ENCODE measurements around the gene CDC42BPA. TPM values are rescaled to one million over a fixed set of nuclear protein-coding genes. Genes with fewer than 3 reads are reported as not detected.
A peak's percentile ranks its signal among the peaks of the same experiment; 100 is the strongest.

Gene CDC42BPA
- total and polyA plus RNA-seq, 9 of the 15 experiments (the other 6 are each of a cell fraction or from before 2014, with no cell fraction given), result 8.0 to 77.5 (median 52.1) TPM

GRCh38 chr1:226950316-226950715 lies 368.0 kb downstream of the CDC42BPA start:
- Histone ChIP-seq H2AFZ (ENCODE audit: low read depth, low read length) (no peak overlapping the region), H3K9me3 (replicated peaks; ENCODE audit: control insufficient read depth, insufficient read depth, low read depth, low read length) (no peaks in the 10 kb centered on the region), H3K4me1 (replicated peaks in 1 of 2; ENCODE audit: control insufficient read depth in 2 of 2, insufficient read depth in 2 of 2, low read length in 2 of 2) (peaks cover under 1 to 9% of the 10 kb centered on the region in 2 experiments; a peak in 3 of 5 replicates), H3K36me3 (ENCODE audit: control insufficient read depth, insufficient read depth, low read length) (no peaks in the 10 kb centered on the region), H3K4me2 (ENCODE audit: insufficient read depth, low read length) (no peak overlapping the region), H3K27ac (ENCODE audit: extremely low read depth, low read depth, low read length) (no peak overlapping the region), H3K9me1 (ENCODE audit: control insufficient read depth, insufficient read depth, low read length) (no peaks in the 10 kb centered on the region), H4K20me1 (replicated peaks; ENCODE audit: control insufficient read depth, insufficient read depth, low read length) (peaks cover 10% of the 10 kb centered on the region), H3K27me3 (ENCODE audit: control insufficient read depth in 2 of 2, insufficient read depth in 2 of 2, low read length in 2 of 2) (no peaks in the 10 kb centered on the region), H3K4me3 (no peak overlapping the region), H3K79me2 (ENCODE audit: control insufficient read depth, insufficient read depth, low read length) (peaks cover 22% of the 10 kb centered on the region), H3K9ac (ENCODE audit: insufficient read depth in 1 of 2, low read depth in 2 of 2, low read length in 2 of 2) (no peak overlapping the region)
- 71% methylated on average over 1 of the region's 1 CpG for WGBS (ENCODE audit: insufficient coverage, low coverage, missing lambda C conversion rate)
- in situ Hi-C loops (cut with MboI), result no loop called here
- FAIRE-seq (no peak), ATAC-seq (no peak), DNase-seq (ENCODE audit: extremely low read depth in 1 of 4, low spot score in 3 of 4) (no peak)
- BruUV-seq (replicated peaks), result no TSS peak
- POLR2A ChIA-PET, result interaction anchor here (0.5 to 3.3 kb wide), 4 partner anchors 10 to 545 kb away, joined by 3 to 14 read pairs (median 8); partner anchors contain the start of gene COQ8A
- intact Hi-C loops (cut with micrococcal nuclease), result no loop called here
- CTCF ChIA-PET (ENCODE audit: low intra/inter-chr PET ratio), result no interaction called here
- TF ChIP-seq FOSL1 (tag; conservative IDR thresholded peaks at IDR 0.05), result no peak
- TF ChIP-seq ADNP (tag; IDR thresholded peaks at IDR 0.05), result peak; percentile 96
- no peak for TF ChIP-seq SMAD2 (IDR thresholded peaks at IDR 0.05; ENCODE audit: low read depth, low read length)
- peak; percentile 95 for TF ChIP-seq SMARCA5 (IDR thresholded peaks at IDR 0.05)
- peak; percentile 54 for TF ChIP-seq BRD9 (IDR thresholded peaks at IDR 0.05; ENCODE audit: low read depth, partially characterized antibody)
- TF ChIP-seq ZFP36 (IDR thresholded peaks at IDR 0.05; ENCODE audit: low read depth, low read length, partially characterized antibody), result peak; percentile 85
- TF ChIP-seq SIN3B (IDR thresholded peaks at IDR 0.05; ENCODE audit: low read depth), result no peak
- TF ChIP-seq, protein P1, sequence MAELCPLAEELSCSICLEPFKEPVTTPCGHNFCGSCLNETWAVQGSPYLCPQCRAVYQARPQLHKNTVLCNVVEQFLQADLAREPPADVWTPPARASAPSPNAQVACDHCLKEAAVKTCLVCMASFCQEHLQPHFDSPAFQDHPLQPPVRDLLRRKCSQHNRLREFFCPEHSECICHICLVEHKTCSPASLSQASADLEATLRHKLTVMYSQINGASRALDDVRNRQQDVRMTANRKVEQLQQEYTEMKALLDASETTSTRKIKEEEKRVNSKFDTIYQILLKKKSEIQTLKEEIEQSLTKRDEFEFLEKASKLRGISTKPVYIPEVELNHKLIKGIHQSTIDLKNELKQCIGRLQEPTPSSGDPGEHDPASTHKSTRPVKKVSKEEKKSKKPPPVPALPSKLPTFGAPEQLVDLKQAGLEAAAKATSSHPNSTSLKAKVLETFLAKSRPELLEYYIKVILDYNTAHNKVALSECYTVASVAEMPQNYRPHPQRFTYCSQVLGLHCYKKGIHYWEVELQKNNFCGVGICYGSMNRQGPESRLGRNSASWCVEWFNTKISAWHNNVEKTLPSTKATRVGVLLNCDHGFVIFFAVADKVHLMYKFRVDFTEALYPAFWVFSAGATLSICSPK (IDR thresholded peaks at IDR 0.05; ENCODE audit: borderline replicate concordance), result no peak
- TF ChIP-seq, protein P2, sequence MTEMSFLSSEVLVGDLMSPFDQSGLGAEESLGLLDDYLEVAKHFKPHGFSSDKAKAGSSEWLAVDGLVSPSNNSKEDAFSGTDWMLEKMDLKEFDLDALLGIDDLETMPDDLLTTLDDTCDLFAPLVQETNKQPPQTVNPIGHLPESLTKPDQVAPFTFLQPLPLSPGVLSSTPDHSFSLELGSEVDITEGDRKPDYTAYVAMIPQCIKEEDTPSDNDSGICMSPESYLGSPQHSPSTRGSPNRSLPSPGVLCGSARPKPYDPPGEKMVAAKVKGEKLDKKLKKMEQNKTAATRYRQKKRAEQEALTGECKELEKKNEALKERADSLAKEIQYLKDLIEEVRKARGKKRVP (CRISPR knock-in tag; IDR thresholded peaks at IDR 0.05), result no peak
- TF ChIP-seq CBX3 (IDR thresholded peaks at IDR 0.05; ENCODE audit: borderline replicate concordance in 1 of 2, low read length in 2 of 2), result peak in 1 of 2 experiments; percentile 64; a peak in 1 of 3 replicates
- no peak for TF ChIP-seq HBP1 (CRISPR knock-in tag; IDR thresholded peaks at IDR 0.05)
- peak in 1 of 2 experiments; percentile 66; a peak in 1 of 4 replicates for TF ChIP-seq RCOR1 (IDR thresholded peaks at IDR 0.05; ENCODE audit: borderline replicate concordance in 1 of 2, low read depth in 2 of 2, low read length in 2 of 2)
- TF ChIP-seq FOXJ3 (CRISPR knock-in tag; IDR thresholded peaks at IDR 0.05), result no peak
- TF ChIP-seq FOXA3 (CRISPR knock-in tag; conservative IDR thresholded peaks at IDR 0.05 in 1 of 2, IDR thresholded peaks at IDR 0.05 in 1 of 2), result 0 out of 4 replicates have a peak, but pooled peaks of 1 of the 2 experiments have one; percentile 16
- no peak for TF ChIP-seq ZNF41 (CRISPR knock-in tag; conservative IDR thresholded peaks at IDR 0.05)
- TF ChIP-seq ARID2 (IDR thresholded peaks at IDR 0.05), result no peak
- TF ChIP-seq HDGF (IDR thresholded peaks at IDR 0.05), result no peak
- 0 out of 2 replicates have a peak, but pooled peaks have one; percentile 28 for TF ChIP-seq FOXM1 (IDR thresholded peaks at IDR 0.05; ENCODE audit: low read depth)
- TF ChIP-seq FOXM1 (CRISPR knock-in tag; IDR thresholded peaks at IDR 0.05; ENCODE audit: low read depth), result no peak
- no peak for TF ChIP-seq NELFE (IDR thresholded peaks at IDR 0.05; ENCODE audit: insufficient read depth, insufficient read length)
- no peak for TF ChIP-seq ZNF174 (CRISPR knock-in tag; IDR thresholded peaks at IDR 0.05)
